HG02571 (cell line): ENCODE data around the gene RNLS.

ENCODE experiments used
- ATAC-seq: cut with Tn5 transposase; IDR thresholded peaks from one replicate; pipeline ENCODE4 v1.9.1; 2021; ENCODE audit warnings: mild to moderate bottlenecking, moderate library complexity; ENCODE audit not compliant: unreplicated experiment

Gene RNLS

DNA sequence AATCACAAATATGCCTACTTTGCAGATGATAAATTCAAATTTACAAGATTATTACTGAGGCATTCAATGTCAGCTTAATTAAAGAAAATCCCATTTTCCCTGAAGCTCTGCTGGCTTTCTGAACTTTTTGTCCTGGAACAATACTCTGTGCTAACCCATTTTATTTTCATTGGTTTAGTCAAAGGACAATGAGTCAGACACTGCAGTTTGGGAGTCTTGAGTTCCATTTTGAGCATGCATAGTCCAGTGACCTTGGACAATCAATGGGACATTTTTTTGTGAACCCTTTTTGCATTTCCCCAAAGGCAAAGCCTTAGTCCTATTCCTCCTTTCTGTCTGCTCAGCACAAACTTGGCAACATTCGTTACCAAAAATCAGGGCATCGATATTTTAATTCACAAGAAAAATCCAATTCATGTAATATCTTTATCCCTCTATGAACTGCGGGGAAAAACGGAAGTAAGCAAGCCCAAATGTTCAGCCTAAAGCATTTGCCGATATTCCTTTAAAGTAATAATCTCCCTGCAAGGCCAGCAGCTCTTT, 339.8 kb downstream of the RNLS start:
- no peak for ATAC-seq

DNA sequence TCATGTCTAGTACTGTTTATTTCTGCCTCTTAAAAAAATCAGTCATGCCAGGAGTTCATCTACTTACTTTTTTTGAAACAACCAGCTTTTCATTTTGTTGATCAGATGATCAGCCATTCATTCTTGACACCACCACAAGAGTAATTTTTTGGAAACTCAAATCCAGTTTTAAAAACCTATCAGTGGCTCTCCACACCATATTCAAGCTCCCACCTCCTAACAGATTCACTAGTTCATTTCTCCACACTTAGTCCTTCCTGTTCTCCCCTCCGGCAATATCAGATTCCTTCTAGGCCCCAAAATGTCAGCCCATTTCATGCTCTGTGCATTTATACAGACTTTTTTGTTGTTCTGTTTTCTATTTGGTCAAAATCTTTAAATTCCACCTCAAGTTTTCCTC, 341.6 kb downstream of the RNLS start:
- no peak for ATAC-seq

GRCh38 chr10:88239212-88239611, 343.9 kb downstream of the RNLS start:
- no peak for ATAC-seq

- ATAC-seq = no peak
These were observed 344.6 kb downstream of the RNLS start for GRCh38 chr10:88238615-88238914.

- ATAC-seq = no peak
These were observed 345.1 kb downstream of the RNLS start for GRCh38 chr10:88237896-88238614.

GRCh38 chr10:88236121-88236743, 346.9 kb downstream of the RNLS start:
- no peak for ATAC-seq

GRCh38 chr10:88234297-88234696, 348.8 kb downstream of the RNLS start:
- ATAC-seq = no peak

DNA sequence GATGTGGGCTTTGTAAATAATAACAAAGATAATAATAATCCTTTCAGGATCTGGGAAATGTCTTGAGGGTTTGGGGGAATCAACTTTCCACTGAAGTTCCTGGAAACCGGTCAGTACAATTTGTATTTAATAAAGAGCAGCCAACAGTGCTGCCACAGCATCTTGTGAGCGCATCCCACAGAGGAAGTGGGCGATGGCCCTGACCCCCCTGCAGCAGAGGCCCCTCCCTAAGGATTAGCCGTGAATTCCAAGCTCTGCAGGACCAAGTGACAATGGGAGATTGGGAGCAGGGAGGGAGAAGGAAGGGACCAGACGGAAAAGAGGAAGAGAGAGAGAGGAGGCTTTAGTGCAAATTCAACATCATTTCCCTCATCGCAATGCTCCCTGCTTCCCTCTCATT, 349.2 kb downstream of the RNLS start:
- ATAC-seq = no peak

DNA sequence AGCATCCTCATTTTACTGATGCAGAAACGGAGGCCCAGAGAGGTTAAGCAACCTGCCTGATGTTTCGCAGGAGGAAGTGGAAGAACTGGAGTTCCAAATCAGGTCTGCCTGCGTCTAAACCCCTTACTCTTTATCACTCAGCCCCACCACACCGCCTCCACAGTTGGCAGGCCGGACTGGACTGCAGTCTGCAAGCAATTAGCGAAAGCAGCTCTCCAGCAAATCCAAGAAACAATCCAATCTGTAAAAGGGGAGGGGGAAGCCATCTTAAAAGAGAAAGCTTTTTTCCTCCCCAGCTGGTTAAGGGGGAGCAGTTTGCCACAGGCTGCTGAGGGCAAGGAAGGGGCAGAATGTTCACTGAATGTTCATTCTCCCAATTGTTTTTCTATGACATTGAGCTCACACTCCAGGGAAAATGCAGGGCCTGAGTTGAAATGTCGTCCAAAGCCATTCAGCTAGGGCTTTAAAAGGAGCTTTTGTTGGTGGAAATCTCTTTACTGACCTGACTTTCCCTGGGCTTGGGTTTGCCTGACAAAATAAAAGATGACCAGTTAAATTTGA, 350.1 kb downstream of the RNLS start:
- ATAC-seq = no peak

- ATAC-seq = no peak
These were observed 350.9 kb downstream of the RNLS start for GRCh38 chr10:88232029-88232895.

- ATAC-seq = no peak
These were observed 352.9 kb downstream of the RNLS start for GRCh38 chr10:88230251-88230650.

DNA sequence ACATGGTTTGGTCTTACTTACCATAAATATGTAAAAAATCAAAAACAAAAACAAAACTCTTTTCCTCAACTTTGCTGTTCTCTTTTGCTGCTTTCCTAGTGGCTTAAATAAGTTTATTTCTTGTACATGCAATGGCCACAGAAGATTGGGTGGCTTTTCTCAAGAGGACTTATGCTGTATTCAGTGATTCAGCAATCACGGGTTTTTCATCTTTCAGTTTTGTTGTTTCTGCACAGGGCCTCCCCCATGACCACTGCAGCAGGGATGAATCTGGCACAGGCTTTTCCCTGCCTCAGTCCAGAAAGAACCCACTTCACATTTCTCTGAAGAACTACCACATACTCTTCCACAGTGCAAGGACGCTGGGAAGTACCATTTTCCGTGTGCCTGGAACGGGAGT, 355.0 kb downstream of the RNLS start:
- no peak for ATAC-seq

GRCh38 chr10:88227342-88228018, 355.6 kb downstream of the RNLS start:
- no peak for ATAC-seq

DNA sequence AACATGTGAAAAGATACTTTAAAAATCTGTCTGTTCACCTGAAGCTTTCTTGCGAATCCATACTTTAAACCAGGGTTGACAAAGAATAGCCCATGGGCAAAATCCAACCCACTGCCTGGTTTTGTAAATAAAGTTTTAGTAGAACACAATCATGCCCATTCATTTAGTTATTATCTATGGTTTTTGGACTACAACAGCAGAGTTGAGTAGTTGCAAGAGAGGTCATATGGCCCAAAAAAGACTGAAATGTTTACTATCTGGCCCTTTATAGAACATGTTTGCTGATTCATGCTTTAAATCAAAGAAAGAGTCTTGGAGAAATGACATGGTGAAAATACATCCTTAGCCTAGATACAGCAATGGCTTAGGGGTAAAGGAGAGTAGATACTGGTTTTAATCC, 356.2 kb downstream of the RNLS start:
- no peak for ATAC-seq

DNA sequence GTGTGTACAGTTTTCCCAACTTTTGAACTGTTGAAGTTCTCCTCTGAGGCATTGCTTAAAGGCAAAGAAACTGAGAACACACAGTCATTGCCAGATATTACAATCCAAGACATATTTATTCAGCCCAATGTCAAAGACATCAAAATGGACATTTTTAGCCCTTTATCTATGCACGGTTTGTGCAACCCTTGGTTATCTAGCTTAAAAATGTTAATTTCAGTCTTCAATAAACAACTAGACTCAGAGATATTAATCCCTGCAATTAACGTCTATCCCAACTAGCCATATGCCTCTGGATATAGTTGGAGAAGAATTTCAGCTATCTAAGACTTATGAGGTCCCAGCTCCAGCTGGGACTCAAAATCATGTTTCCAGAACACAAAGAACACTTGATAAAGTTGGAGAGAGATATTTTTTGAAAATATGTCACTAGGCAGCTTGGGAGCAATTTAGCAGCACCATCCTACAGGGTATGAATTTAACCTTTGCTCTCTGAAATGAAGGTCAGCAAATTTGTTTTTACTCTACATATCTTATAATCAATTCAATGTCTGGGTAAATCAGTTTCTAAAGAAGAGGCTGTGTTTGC, 357.0 kb downstream of the RNLS start:
- ATAC-seq = no peak
